Anterior cingulate cortex (tissue), 58 donors: ENCODE results near the gene TNP2.
"Not testable (repeated sequence)": the region's sequence is repeated elsewhere in the genome, so short reads cannot be mapped to it uniquely, and the experiment has no call there.

Experiments used
- DNase-seq, 58 donors: peaks; one replicate each; lab custom pipeline; 2025; lab: John Stamatoyannopoulos, UW

The TNP2 gene

DNA sequence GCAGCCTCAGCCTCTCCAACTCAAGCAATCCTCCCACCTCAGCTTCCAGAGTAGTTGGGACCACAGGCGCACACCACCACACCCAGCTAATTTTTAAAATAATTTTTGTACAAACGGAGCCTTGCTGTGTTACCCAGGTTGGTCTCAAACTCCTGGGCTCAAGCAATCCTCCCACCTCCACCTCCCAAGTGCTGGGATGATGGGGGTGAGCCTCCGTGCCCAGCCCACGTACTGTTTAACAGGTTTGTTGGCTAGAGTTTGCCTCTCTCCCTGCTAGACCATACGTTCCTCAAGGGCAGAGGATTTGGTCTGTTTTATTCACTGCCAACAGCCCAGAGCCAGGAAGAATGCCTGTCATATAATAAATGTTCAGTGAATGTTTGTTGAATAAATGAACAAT is 39.7 kb downstream of the TNP2 start:
- DNase-seq: no peak

DNA sequence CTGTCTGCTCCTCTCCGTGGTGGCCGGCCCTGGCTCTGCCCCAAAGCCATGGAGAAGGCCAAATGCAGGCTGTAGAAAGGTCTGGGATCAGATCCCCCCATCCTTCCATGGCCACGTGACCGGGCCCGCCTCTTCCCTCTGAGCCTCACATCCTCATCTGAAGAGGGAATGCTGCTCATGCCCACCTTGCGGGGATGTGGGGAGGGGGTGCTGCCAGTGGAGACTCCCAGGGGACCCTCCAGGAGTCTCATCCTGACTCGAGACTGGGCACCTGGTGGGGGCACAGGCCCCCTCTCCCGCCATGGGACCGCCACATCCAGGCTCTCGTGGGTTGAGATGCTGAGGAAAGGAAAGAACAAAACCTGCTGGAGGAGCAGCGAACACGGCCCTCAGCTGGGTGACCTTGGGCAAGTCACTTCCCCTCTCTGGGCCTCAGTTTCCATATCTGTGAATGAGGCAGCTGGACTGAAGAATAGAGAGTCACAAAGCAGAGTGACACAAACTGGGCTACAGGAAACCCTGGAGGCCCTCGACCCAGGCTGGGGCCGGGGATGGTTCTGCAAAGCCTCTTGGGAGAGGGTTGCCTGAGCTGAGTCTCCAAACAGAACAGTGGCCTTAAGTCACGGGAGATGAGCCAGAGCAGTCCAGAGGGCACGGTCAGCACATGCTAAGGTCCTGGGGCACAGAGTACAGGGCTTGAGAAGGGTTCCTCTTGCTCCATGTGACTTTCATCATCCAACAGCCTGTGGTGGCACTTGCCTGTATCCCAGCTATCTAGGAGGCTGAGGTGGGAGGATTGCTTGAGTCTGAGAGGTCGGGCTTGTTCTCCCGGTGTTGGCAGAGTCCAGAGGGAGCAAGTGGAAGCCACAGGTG is 43.2 kb downstream of the TNP2 start:
- no peak for DNase-seq

DNA sequence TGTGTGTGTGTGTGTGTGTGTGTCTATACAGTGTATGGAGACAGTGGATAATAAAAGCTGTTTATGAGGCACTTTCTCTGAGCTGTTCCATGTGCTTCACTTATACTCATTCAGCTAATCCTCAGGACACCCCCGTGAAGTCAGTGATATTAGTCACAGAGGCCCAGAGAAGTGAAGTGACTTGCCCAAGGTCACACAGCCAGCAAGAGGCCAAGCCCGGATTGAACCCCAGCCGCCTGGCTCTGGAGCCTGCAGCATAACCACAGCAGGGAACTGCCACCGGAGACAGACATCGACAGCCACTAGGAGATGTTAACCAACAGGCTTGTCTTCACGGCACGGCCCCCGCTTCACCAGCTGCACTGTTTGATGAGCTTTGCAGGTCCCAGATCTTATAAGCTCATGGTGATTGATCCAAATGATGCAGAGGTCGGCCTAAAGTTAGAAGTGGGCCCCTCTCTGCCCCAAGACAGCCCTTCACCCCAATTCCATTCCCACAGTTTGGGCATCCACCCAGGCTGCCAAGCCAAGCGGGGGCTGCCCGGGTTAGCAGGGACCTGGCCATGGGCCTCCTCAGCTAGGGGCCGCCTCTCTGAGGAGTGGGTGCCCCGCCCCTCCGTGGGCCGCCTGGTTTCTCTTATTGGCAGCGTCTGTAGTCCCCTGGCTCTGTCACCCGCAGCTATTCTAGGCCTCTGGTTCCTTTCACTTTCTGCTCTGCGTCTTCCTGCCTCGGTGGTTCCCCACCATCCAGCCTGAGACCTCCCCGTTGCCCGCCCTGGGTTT is 44.0 kb downstream of the TNP2 start:
- no peak for DNase-seq

DNA sequence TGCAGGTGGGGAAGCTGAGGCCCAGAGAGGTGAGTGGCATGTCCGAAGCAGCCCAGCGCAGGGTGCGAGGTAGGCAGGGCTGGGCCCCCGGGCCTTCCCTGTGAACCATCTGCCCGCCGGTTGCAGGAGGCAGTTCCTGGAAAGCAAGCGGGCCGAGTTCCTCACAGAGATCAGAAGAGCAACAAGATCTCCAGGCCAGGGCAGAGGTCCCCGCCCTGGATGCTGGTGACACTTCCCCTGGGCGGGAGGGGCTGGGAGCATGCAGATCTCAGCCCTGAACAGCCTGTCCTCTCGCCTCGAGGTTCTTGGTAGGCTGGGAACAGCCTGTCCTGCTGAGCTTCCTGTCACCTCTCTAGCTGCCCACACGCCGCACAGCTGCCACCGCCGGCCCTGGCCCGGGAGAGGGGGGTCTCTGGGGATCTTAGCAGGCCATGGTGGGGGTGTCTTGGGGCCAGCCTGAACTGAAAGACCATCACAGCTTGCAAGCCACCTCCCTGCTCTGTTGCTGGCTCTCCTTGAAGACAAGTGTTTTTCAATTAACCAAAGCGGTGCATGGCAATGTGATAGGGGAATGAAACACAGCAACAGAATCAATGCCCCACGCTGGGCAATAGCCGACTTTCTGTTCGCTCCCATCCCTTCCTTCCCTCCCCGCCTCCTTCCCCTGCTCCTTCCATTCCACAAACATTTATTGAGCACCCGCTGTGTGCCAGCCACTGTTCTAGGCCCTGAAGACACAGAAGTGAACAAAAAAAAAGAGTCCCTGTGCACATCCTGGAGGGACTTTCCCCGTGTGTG is 44.8 kb downstream of the TNP2 start:
- peak in 8 of 58 donors; percentile 2 to 66 (median 14) for DNase-seq

DNA sequence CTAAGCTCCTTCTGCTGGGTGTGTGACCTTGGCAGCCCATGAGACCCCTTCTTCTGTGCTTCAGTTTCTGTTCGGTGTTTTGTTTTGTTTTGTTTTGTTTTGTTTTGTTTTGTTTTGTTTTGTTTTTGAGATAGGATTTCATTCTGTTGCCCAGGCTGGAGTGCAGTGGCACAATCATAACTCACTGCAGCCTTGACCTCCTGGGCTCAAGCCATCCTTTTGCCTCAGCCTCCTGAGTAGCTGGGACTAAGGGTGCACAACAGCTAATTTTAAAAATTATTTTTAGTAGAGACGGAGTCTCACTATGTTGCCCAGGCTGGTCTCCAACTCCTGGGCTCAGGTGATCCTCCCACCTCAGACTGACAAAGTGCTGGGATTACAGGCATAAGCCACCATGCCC is 48.6 kb downstream of the TNP2 start:
- not testable (repeated sequence) for DNase-seq

DNA sequence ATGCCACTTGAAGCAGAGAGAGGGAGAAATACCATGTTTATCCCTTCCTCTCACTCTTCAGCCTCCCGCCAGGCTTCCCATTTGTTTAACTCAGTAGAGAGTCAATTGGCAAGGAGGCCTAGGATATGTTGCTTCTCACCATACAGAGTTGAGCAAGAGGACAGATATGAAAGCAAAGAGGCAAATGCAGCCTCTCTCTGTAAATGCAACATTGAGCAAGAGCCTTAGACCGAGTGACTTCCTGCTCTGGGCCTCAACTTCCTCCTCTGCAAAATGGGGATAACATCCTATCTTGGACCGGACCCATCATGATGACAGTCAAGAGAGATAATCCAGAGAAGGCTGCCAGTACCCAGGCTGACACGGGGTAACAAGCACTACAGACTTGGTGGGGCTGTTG is 49.9 kb downstream of the TNP2 start:
- no peak for DNase-seq

DNA sequence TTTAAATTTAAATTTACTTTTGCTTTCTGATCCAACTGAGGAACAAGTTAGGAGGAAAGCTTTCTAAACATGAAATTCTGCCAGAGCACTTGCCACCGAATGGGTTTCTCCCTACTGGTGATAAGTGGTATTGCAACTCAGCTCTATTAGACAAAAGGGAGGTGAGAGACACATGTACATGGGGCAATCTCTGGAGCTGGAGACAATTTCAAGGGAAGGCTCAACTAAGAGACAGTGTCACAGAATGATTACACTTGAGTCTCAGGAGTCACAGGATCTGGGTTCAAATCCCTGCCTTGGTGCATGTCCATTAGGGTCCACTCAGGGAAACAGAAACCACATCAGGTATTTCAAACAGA is 50.5 kb downstream of the TNP2 start:
- no peak for DNase-seq
